Measurements from ENCODE around the gene AP1M1. TPM values are rescaled to one million over a fixed set of nuclear protein-coding genes. Genes with fewer than 3 reads are reported as not detected.
A peak's percentile ranks its signal among the peaks of the same experiment; 100 is the strongest.

The AP1M1 gene
- total RNA-seq, 1 donor from 2014 or later = 49.4 TPM

DNA sequence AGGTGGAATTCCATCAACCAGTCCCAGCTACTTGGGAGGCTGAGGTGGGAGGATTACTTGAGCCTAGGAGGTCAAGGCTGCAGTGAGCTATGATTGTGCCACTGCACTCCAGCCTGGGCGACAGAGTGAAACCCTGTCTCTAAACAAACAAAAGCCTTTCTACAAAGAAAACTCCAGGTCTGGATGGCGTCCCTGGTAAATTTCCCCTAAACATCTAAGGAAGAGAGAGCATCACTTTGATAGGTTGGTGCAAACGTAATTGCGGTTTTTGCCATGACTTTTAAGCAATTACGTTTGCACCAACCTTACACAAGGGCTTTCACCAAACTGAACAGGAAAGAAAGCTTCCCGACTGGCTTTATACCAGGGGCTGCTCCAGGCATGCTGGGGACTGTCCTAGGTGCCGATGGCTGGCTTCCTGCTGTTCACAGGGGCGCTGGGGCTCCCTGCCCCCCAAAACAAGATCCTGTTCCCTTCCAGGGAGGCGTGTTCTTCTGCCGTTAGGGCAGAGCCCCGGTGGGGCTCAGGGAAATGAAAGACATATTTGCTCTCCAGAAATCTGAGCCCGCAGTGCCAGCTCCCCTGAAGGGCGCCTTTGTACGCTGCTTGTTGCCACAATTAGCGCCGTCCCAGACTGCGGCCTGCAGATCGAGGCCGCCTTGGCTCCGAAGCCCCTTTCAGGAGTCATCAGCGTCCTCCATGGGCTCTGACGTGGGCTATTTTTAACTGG, 88.2 kb downstream of the AP1M1 start:
- H3K27me3 Mint-ChIP-seq (ENCODE audit: low read depth) = peaks cover 24% of the 10 kb centered on the region
- H3K4me3 Mint-ChIP-seq = no peak overlapping the region
- no peak for DNase-seq (ENCODE audit: low spot score in 2 of 2, unreplicated experiment in 2 of 2)
- no peak for TF ChIP-seq CTCF (IDR thresholded peaks at IDR 0.05; ENCODE audit: unreplicated experiment)
- H3K27ac Mint-ChIP-seq = no peak overlapping the region
- no peaks in the 10 kb centered on the region for H3K9me3 Mint-ChIP-seq
- H3K4me1 Mint-ChIP-seq = peaks cover 18% of the 10 kb centered on the region
- H3K36me3 Mint-ChIP-seq = no peaks in the 10 kb centered on the region

- no peak for TF ChIP-seq CTCF (IDR thresholded peaks at IDR 0.05; ENCODE audit: unreplicated experiment)
- Mint-ChIP-seq H3K36me3 (no peaks in the 10 kb centered on the region), H3K9me3 (no peaks in the 10 kb centered on the region), H3K4me1 (peaks cover 17% of the 10 kb centered on the region), H3K4me3 (no peak overlapping the region), H3K27ac (no peak overlapping the region), H3K27me3 (ENCODE audit: low read depth) (peaks cover 24% of the 10 kb centered on the region)
- no peak for DNase-seq (ENCODE audit: low spot score in 2 of 2, unreplicated experiment in 2 of 2)
These were observed 90.8 kb downstream of the AP1M1 start for GRCh38 chr19:16288544-16288943.

GRCh38 chr19:16289594-16289993, 91.9 kb downstream of the AP1M1 start:
- Mint-ChIP-seq H3K27me3 (ENCODE audit: low read depth) (peaks cover 24% of the 10 kb centered on the region), H3K4me1 (peaks cover 22% of the 10 kb centered on the region), H3K36me3 (no peaks in the 10 kb centered on the region), H3K4me3 (no peak overlapping the region), H3K27ac (no peak overlapping the region), H3K9me3 (no peaks in the 10 kb centered on the region)
- no peak for DNase-seq (ENCODE audit: low spot score in 2 of 2, unreplicated experiment in 2 of 2)
- no peak for TF ChIP-seq CTCF (IDR thresholded peaks at IDR 0.05; ENCODE audit: unreplicated experiment)

- DNase-seq (ENCODE audit: low spot score in 2 of 2, unreplicated experiment in 2 of 2) = no peak
- Mint-ChIP-seq H3K9me3 (no peaks in the 10 kb centered on the region), H3K36me3 (no peaks in the 10 kb centered on the region), H3K27me3 (ENCODE audit: low read depth) (peaks cover 19% of the 10 kb centered on the region), H3K4me1 (peaks cover 21% of the 10 kb centered on the region), H3K4me3 (no peak overlapping the region), H3K27ac (no peak overlapping the region)
- TF ChIP-seq CTCF (IDR thresholded peaks at IDR 0.05; ENCODE audit: unreplicated experiment) = no peak
These were observed 93.0 kb downstream of the AP1M1 start for GRCh38 chr19:16290692-16291091.

- Mint-ChIP-seq H3K36me3 (no peaks in the 10 kb centered on the region), H3K4me1 (peaks cover 17% of the 10 kb centered on the region), H3K9me3 (no peaks in the 10 kb centered on the region), H3K27me3 (ENCODE audit: low read depth) (peaks cover 5% of the 10 kb centered on the region), H3K27ac (peak overlapping the region; percentile 97), H3K4me3 (peak overlapping the region; percentile 58)
- DNase-seq (ENCODE audit: low spot score in 2 of 2, unreplicated experiment in 2 of 2) = peak; percentile 42 to 66
- TF ChIP-seq CTCF (IDR thresholded peaks at IDR 0.05; ENCODE audit: unreplicated experiment) = no peak
These were observed 95.7 kb downstream of the AP1M1 start for GRCh38 chr19:16293118-16294091.

Data from mesothelial cell of epicardium (in vitro differentiated cells).